Hepatocyte (in vitro differentiated cells): Measurements from ENCODE around the gene UBTD2.

Experiments used
- EZH2 ChIP-seq: fragments of 200-600 bp; sonication (generic); IDR thresholded peaks from 2 replicates; pipeline ENCODE4 v1.6.1; 2016; ENCODE audit warnings: antibody characterized with exemption, mild to moderate bottlenecking, borderline replicate concordance
- EZH2phosphoT487 ChIP-seq: fragments of 200-600 bp; sonication (generic); IDR thresholded peaks from one replicate; pipeline ENCODE4 v1.6.1; 2018; ENCODE audit warnings: antibody characterized with exemption, mild to moderate bottlenecking, low read depth, moderate library complexity; ENCODE audit not compliant: unreplicated experiment, severe bottlenecking
- TF ChIP-seq, protein P1 (sequence below): fragments of 200-600 bp; sonication (generic); IDR thresholded peaks from 2 replicates; pipeline ENCODE4 v1.5.1; 2016; ENCODE audit warnings: antibody characterized with exemption, mild to moderate bottlenecking; ENCODE audit not compliant: poor library complexity

DNA sequence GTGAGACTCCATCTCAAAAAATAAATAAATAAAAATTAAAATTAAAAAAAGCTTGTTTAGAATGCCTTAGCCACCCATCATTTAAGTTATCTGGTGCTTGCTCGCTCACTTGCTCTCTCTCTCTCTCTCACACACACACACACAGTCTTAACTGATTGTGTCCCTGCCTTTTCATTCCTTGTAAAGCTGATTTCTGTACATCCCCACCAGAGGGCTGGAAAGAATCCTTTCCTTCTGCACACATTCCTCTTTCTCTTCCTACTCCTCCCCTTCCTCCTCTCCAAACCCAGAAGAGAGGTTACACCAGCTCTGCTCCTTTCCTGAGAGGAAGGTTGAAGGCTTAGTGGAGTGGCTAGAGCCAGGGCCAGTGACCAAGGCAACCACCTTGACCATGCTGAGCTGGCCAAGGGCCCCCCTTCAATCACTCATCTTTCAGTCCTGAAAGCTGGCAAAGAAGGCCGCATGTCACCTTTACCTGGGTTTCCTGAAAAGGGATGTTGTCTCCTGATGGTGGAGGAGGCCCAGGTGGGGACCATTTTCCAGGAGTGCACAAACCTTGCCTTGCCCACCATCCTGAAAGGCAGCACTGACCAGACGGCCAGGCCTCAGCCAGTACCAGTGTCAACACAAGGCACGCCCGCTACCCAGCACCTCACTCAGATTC is 121.1 kb downstream of the UBTD2 start:
- TF ChIP-seq, protein P1, sequence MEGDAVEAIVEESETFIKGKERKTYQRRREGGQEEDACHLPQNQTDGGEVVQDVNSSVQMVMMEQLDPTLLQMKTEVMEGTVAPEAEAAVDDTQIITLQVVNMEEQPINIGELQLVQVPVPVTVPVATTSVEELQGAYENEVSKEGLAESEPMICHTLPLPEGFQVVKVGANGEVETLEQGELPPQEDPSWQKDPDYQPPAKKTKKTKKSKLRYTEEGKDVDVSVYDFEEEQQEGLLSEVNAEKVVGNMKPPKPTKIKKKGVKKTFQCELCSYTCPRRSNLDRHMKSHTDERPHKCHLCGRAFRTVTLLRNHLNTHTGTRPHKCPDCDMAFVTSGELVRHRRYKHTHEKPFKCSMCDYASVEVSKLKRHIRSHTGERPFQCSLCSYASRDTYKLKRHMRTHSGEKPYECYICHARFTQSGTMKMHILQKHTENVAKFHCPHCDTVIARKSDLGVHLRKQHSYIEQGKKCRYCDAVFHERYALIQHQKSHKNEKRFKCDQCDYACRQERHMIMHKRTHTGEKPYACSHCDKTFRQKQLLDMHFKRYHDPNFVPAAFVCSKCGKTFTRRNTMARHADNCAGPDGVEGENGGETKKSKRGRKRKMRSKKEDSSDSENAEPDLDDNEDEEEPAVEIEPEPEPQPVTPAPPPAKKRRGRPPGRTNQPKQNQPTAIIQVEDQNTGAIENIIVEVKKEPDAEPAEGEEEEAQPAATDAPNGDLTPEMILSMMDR = peak; percentile 10
- no peak for TF ChIP-seq EZH2phosphoT487
- no peak for TF ChIP-seq EZH2
